PFSK-1 (cell line): ENCODE data around the gene CAPN5.
A peak's percentile ranks its signal among the peaks of the same experiment; 100 is the strongest.

Experiments
- FOXP2 ChIP-seq: optimal IDR thresholded peaks from 2 replicates; pipeline ENCODE3; 2011; ENCODE audit warnings: borderline replicate concordance, control low read depth, inconsistent platforms; ENCODE audit not compliant: insufficient read depth; ENCODE audit errors: extremely low read length, extremely low read depth
- POLR2AphosphoS5 ChIP-seq: IDR thresholded peaks from 2 replicates; pipeline ENCODE4 v1.6.1; 2012; ENCODE audit warnings: low read depth, mild to moderate bottlenecking, control low read depth, low read length, moderate library complexity
- REST ChIP-seq, 2 experiments: IDR thresholded peaks; 2 replicates each; pipeline versions ENCODE4 v1.6.1 to v1.8.0; 2011 to 2012; ENCODE audit warnings: low read depth in 2 of 2, low read length in 2 of 2, control low read depth in 1 of 2, inconsistent platforms in 1 of 2, mild to moderate bottlenecking in 1 of 2, moderate library complexity in 1 of 2; ENCODE audit not compliant: insufficient read depth in 1 of 2
- SIN3A ChIP-seq: IDR thresholded peaks from 2 replicates; pipeline ENCODE4 v1.6.1; 2012; ENCODE audit warnings: mild to moderate bottlenecking, low read length, moderate library complexity, borderline replicate concordance; ENCODE audit not compliant: insufficient read depth
- TAF1 ChIP-seq: IDR thresholded peaks from 2 replicates; pipeline ENCODE4 v1.6.1; 2012; ENCODE audit warnings: low read length, control low read depth, borderline replicate concordance; ENCODE audit not compliant: insufficient read depth

The CAPN5 gene

GRCh38 chr11:77089004-77089545 is 22.3 kb downstream of the CAPN5 start:
- TF ChIP-seq SIN3A (no peak), REST (IDR thresholded peaks at IDR 0.05; ENCODE audit: insufficient read depth in 1 of 2, low read depth in 2 of 2, low read length in 2 of 2) (no peak), FOXP2 (no peak), POLR2AphosphoS5 (no peak), TAF1 (no peak)

DNA sequence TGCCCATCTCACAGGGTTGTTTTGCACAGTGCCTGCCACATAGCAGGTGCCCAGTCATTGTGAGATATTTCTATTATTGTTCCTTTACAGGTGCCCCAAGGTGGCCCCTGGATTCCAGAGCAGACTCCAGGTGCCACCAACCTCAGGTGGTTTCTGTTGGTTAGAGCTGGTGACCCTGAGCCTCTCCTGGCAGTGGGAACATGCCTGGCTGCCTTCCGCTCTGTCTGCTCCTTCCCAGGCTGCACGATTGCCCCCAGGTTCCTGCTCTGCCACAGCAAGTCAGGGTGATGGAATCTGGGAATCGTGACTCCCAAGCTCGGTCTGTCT is 23.2 kb downstream of the CAPN5 start:
- TF ChIP-seq POLR2AphosphoS5 (no peak), FOXP2 (no peak)

- no peak for TF ChIP-seq TAF1
- TF ChIP-seq FOXP2, result no peak
Measured at GRCh38 chr11:77090373-77091111, 23.8 kb downstream of the CAPN5 start.

DNA sequence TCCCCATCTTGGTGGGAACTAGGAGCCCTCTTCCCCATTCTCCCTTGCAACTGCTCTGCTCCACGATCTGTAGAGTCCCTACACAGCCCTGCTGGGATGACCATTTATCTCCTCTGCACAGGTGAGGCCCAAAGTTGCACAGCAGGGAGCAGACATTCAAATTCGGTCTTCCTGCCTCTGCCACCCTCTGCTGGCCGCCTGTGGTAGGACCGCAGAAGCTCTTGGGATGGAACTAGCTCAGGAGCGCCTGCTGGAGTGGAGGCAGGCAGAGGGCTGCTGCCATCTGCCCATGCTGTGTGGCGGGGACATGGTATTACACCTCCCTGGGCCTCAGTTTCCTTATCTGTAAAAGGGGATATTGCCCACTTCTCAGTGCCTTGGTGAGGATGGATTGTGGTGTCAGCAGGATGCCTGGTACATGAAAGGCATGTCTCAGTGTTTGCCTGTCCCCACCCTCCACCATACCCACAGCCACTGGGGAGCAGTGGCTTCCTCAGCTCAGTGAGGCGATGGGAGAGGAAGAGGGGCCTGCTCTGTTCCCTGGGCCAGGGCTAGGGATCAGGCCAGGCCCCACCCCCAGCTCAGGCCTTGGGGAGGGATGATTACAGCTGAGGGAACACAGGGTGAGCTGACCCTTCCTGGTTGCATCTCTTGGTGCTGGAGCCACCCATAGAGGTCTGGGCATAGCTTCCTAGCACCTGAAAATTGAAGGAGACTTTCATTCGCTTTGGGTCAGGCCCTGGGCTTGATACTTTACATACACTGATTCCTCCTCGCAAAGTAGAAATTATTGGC is 24.6 kb downstream of the CAPN5 start:
- TF ChIP-seq SIN3A (no peak), REST (IDR thresholded peaks at IDR 0.05; ENCODE audit: insufficient read depth in 1 of 2, low read depth in 2 of 2, low read length in 2 of 2) (no peak), TAF1 (no peak), POLR2AphosphoS5 (no peak), FOXP2 (peak; percentile 45)

DNA sequence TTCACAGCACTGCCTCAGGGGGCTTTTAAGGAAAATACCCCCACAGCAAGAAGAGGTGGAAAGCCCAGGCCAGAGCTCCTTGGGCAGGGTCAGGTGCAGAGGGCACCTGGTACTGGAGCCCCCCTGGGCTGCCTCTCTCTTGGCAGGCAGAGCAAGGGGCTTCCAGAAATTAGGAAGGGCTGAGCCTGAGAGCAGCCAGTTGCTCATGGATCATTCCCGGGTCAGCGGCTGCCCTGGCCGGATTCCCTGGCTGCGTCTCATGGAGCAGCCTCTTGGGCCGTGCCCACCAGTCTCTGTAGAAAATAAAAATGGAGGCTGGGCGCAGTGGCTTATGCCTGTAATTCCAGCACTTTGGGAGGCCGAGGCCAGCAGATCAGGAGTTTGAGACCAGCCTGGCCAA is 25.6 kb downstream of the CAPN5 start:
- TF ChIP-seq FOXP2 (no peak), REST (IDR thresholded peaks at IDR 0.05; ENCODE audit: insufficient read depth in 1 of 2, low read depth in 2 of 2, low read length in 2 of 2) (no peak), POLR2AphosphoS5 (no peak), SIN3A (no peak), TAF1 (no peak)
